Endothelial cell of umbilical vein (primary cell): ENCODE measurements around the gene USP7. TPM values are rescaled to one million over a fixed set of nuclear protein-coding genes. Genes with fewer than 3 reads are reported as not detected.

Experiments
- BruUV-seq: library from RNA; stranded (reverse); fragments of 400-500 nt; replicated peaks from 2 replicates; lab custom pipeline; 2021; lab: Mats Ljungman, UMichigan
- CTCF ChIA-PET: fragments of 300-600, 350-600 bp; sonication (Branson Sonifier 250); formaldehyde crosslinking; loops from one replicate; lab custom pipeline; 2021; ENCODE audit warnings: antibody characterized with exemption, inconsistent platforms; lab: Charles Lee
- POLR2A ChIA-PET: fragments of 300-600, 350-600 bp; sonication (Branson Sonifier 250); formaldehyde crosslinking; loops from one replicate; lab custom pipeline; 2021; ENCODE audit warnings: antibody characterized with exemption, inconsistent platforms; lab: Charles Lee
- DNase-seq: peaks from one replicate; pipeline ENCODE4 v3.0.0-alpha.2; 2011; ENCODE audit warnings: low read depth, low spot score
- FAIRE-seq: peaks from 2 replicates; lab custom pipeline; 2011; peaks lifted over from hg19 to GRCh38; lab: Jason Lieb, UNC
- H2AFZ ChIP-seq: 2 replicates; pipeline ENCODE4 v1.6.0; 2012; ENCODE audit warnings: low read depth, low read length, control low read depth, inconsistent platforms
- H3K27ac ChIP-seq: 2 replicates; pipeline ENCODE4 v1.5.1; 2011; ENCODE audit warnings: low read depth, mild to moderate bottlenecking, control low read depth, low read length, moderate library complexity; ENCODE audit not compliant: insufficient read depth
- H3K27me3 ChIP-seq, 2 experiments: 2 replicates each; pipeline versions ENCODE4 v1.6.0 to v1.6.1; 2011; ENCODE audit warnings: low read length in 2 of 2, mixed read lengths in 1 of 2; ENCODE audit not compliant: control insufficient read depth in 2 of 2, insufficient read depth in 2 of 2
- H3K36me3 ChIP-seq, 2 experiments: 2 replicates in 1 of 2; 3 replicates in 1 of 2; pipeline ENCODE4 v1.5.1; 2011; ENCODE audit warnings: low read length in 2 of 2, mild to moderate bottlenecking in 1 of 2, moderate library complexity in 1 of 2; ENCODE audit not compliant: control insufficient read depth in 2 of 2, insufficient read depth in 2 of 2; ENCODE audit errors: extremely low read depth in 1 of 2
- H3K4me1 ChIP-seq: 3 replicates; pipeline ENCODE4 v1.5.1; 2011; ENCODE audit warnings: mild to moderate bottlenecking, low read length; ENCODE audit not compliant: control insufficient read depth, insufficient read depth; ENCODE audit errors: extremely low read depth
- H3K4me2 ChIP-seq: 2 replicates; pipeline ENCODE4 v1.6.1; 2011; ENCODE audit warnings: low read length, control low read depth, mixed read lengths; ENCODE audit not compliant: insufficient read depth
- H3K4me3 ChIP-seq, 3 experiments: fragments of 200-600 bp in 1 of 3; sonication (generic), shearing (Covaris generic) in 1 of 3; replicated peaks in 1 of 3; 2 replicates each; pipeline ENCODE4 v1.5.1; 2011 to 2016; ENCODE audit warnings: control low read depth in 3 of 3, low read length in 3 of 3, mild to moderate bottlenecking in 2 of 3, inconsistent platforms in 1 of 3, low read depth in 1 of 3, moderate library complexity in 1 of 3; ENCODE audit not compliant: insufficient read depth in 1 of 3
- H3K79me2 ChIP-seq: 2 replicates; pipeline ENCODE4 v1.6.0; 2012; ENCODE audit warnings: low read length, inconsistent platforms; ENCODE audit not compliant: control insufficient read depth, insufficient read depth
- H3K9ac ChIP-seq: replicated peaks from 2 replicates; pipeline ENCODE3; 2011; ENCODE audit warnings: low read length, control low read depth; ENCODE audit not compliant: insufficient read depth; ENCODE audit errors: extremely low read depth
- H3K9me1 ChIP-seq: replicated peaks from 3 replicates; pipeline ENCODE4 v1.6.0; 2011; ENCODE audit warnings: mild to moderate bottlenecking, low read length; ENCODE audit not compliant: control insufficient read depth, insufficient read depth; ENCODE audit errors: extremely low read depth
- H3K9me3 ChIP-seq: replicated peaks from 2 replicates; pipeline ENCODE4 v1.5.1; 2012; ENCODE audit warnings: low read length, inconsistent platforms; ENCODE audit not compliant: control insufficient read depth, insufficient read depth
- H4K20me1 ChIP-seq: replicated peaks from 2 replicates; pipeline ENCODE3; 2011; ENCODE audit warnings: mild to moderate bottlenecking, low read length; ENCODE audit not compliant: control insufficient read depth, insufficient read depth; ENCODE audit errors: extremely low read depth
- EZH2 ChIP-seq: IDR thresholded peaks from 2 replicates; pipeline ENCODE4 v1.6.1; 2012; ENCODE audit warnings: borderline replicate concordance, low read depth, mild to moderate bottlenecking, moderate library complexity, low read length, inconsistent platforms; ENCODE audit not compliant: severe bottlenecking
- FOS ChIP-seq: IDR thresholded peaks from 2 replicates; pipeline ENCODE4 v1.6.1; 2011; ENCODE audit warnings: mild to moderate bottlenecking, low read length, moderate library complexity, borderline replicate concordance; ENCODE audit not compliant: insufficient read depth
- GATA2 ChIP-seq: IDR thresholded peaks from 2 replicates; pipeline ENCODE4 v1.7.0; 2011; ENCODE audit warnings: low read depth, mild to moderate bottlenecking, moderate library complexity, mixed read lengths, low read length; ENCODE audit not compliant: insufficient read length, insufficient read depth
- JUN ChIP-seq: IDR thresholded peaks from 2 replicates; pipeline ENCODE4 v1.6.1; 2011; ENCODE audit warnings: borderline replicate concordance, low read depth; ENCODE audit not compliant: insufficient read length, insufficient read depth
- MYC ChIP-seq: IDR thresholded peaks from one replicate; pipeline ENCODE4 v1.6.1; 2011; ENCODE audit warnings: mild to moderate bottlenecking, low read depth, low read length
- POLR2A ChIP-seq: IDR thresholded peaks from 2 replicates; pipeline ENCODE4 v1.6.1; 2012; ENCODE audit warnings: low read depth, mild to moderate bottlenecking, control low read depth, low read length
- POLR2AphosphoS5 ChIP-seq: IDR thresholded peaks from 2 replicates; pipeline ENCODE4 v1.6.1; 2012; ENCODE audit warnings: low read depth, mild to moderate bottlenecking, control low read depth, low read length, moderate library complexity; ENCODE audit not compliant: insufficient read depth
- dilution Hi-C: fragments of 300-500 bp; cut with MboI; formaldehyde crosslinking; loops from one replicate; pipeline ENCODE4 v1.15.0; 2019; ENCODE audit warnings: low sequenced_read_pairs; ENCODE audit not compliant: extremely low pct_ligation_motif_present
- intact Hi-C: fragments of 100-400 bp; cut with micrococcal nuclease; formaldehyde crosslinking; loops from one replicate; pipeline ENCODE4 v1.10.0; 2022
- polyA plus RNA-seq, 4 experiments: library from polyadenylated mRNA; depleted of rRNA in 3 of 4; stranded (reverse) in 3 of 4; unstranded in 1 of 4; fragments of >200 nt; gene quantifications; 2 replicates each; pipeline versions ENCODE4 v1.2.1 to v1.2.3, GENCODE V29; 2011 to 2012; ENCODE audit warnings: missing spikeins in 1 of 4
- total RNA-seq: library from RNA; stranded (reverse); gene quantifications from 2 replicates; pipeline ENCODE4 v1.2.3, GENCODE V29; 2021
- TF ChIP-seq, protein P1 (sequence below): IDR thresholded peaks from 2 replicates; pipeline ENCODE4 v1.6.1; 2011; ENCODE audit not compliant: insufficient read depth, insufficient read length
- TF ChIP-seq, protein P2 (sequence below), 2 donors: IDR thresholded peaks; 1 replicate in 1 of 2; 2 replicates in 1 of 2; pipeline ENCODE4 v1.5.1; 2011; ENCODE audit warnings: low read length in 2 of 2, mild to moderate bottlenecking in 2 of 2, moderate library complexity in 2 of 2, control low read depth in 1 of 2, inconsistent platforms in 1 of 2, low read depth in 1 of 2; ENCODE audit not compliant: insufficient read depth in 1 of 2; ENCODE audit errors: extremely low read depth in 1 of 2

Gene USP7
- total and polyA plus RNA-seq, 2 donors (not counting 3 experiments of a cell fraction or from before 2014, with no cell fraction given), result 17.7 to 130 TPM

DNA sequence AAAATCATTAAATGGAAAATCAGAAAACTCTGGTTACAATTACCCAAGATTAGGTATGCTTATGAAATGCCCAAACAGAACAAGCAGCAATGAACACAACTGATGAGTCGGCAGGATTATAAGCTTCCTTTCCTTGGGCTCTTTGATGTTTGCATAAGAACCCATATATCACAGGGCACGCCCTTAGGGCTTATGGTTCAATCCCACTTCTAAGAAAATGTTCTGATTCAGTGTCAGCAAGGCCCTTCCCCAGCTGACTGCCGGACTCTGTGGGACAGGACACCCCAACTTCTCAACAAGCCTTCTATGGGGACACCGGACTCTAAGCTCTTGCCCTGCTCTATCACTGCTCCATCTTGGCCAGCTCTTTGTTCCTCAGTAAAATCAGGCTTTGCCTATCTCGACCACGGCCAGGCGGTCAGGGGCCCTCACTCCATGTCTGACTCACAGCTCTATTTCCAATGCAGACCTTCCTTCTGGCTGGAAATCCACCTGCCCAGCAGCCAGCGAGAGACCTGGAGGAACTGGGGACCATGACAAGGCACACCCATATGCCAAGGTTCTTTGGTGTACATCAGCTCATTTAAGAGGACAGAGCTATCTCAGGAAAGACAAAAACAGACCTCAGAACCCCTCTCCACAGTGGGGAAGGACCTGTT, 54.8 kb downstream of the USP7 start:
- peaks cover 40 to 41% of the 10 kb centered on the region in 2 experiments for H3K36me3 ChIP-seq
- dilution Hi-C loops, result no loop called here
- no peak overlapping the region for H3K9ac ChIP-seq
- POLR2A ChIA-PET, result no interaction called here
- no peak overlapping the region for H3K27ac ChIP-seq
- DNase-seq (no peak), FAIRE-seq (no peak)
- no peaks in the 10 kb centered on the region for H3K9me3 ChIP-seq
- intact Hi-C loops, result loop anchor here (5.0 kb wide), 2 partner anchors 183 to 1273 kb away; partner anchors contain the start of genes GRIN2A and HAPSTR1
- no peaks in the 10 kb centered on the region for H4K20me1 ChIP-seq
- H2AFZ ChIP-seq, result no peak overlapping the region
- H3K9me1 ChIP-seq, result no peaks in the 10 kb centered on the region
- BruUV-seq, result no TSS peak
- H3K4me3 ChIP-seq, result no peak overlapping the region
- CTCF ChIA-PET, result interaction anchor here (0.7 to 5.5 kb wide), 5 partner anchors 27 to 226 kb away, joined by 3 to 42 read pairs (median 3); no protein-coding TSS in a partner anchor
- H3K4me2 ChIP-seq, result no peak overlapping the region
- no peak for TF ChIP-seq FOS
- TF ChIP-seq, protein P1, sequence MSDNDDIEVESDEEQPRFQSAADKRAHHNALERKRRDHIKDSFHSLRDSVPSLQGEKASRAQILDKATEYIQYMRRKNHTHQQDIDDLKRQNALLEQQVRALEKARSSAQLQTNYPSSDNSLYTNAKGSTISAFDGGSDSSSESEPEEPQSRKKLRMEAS, result no peak
- no peak for TF ChIP-seq JUN
- TF ChIP-seq POLR2A, result no peak
- no peak for TF ChIP-seq MYC
- TF ChIP-seq, protein P2, sequence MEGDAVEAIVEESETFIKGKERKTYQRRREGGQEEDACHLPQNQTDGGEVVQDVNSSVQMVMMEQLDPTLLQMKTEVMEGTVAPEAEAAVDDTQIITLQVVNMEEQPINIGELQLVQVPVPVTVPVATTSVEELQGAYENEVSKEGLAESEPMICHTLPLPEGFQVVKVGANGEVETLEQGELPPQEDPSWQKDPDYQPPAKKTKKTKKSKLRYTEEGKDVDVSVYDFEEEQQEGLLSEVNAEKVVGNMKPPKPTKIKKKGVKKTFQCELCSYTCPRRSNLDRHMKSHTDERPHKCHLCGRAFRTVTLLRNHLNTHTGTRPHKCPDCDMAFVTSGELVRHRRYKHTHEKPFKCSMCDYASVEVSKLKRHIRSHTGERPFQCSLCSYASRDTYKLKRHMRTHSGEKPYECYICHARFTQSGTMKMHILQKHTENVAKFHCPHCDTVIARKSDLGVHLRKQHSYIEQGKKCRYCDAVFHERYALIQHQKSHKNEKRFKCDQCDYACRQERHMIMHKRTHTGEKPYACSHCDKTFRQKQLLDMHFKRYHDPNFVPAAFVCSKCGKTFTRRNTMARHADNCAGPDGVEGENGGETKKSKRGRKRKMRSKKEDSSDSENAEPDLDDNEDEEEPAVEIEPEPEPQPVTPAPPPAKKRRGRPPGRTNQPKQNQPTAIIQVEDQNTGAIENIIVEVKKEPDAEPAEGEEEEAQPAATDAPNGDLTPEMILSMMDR (IDR thresholded peaks at IDR 0.05; ENCODE audit: extremely low read depth in 1 of 2, insufficient read depth in 1 of 2, low read depth in 1 of 2, low read length in 2 of 2), result no peak
- TF ChIP-seq GATA2, result no peak
- TF ChIP-seq POLR2AphosphoS5, result no peak
- no peak for TF ChIP-seq EZH2
- no peaks in the 10 kb centered on the region for H3K27me3 ChIP-seq
- no peaks in the 10 kb centered on the region for H3K4me1 ChIP-seq
- peaks cover 14% of the 10 kb centered on the region for H3K79me2 ChIP-seq
